Bronchial epithelial cell (primary cell): ENCODE data around the gene RUBCNL. TPM values are rescaled to one million over a fixed set of nuclear protein-coding genes. Genes with fewer than 3 reads are reported as not detected.

ENCODE experiments used
- DNase-seq: peaks from one replicate; pipeline ENCODE4 v3.0.0-alpha.2; 2010; ENCODE audit warnings: low read depth
- FAIRE-seq: peaks from 2 replicates; lab custom pipeline; 2011; peaks lifted over from hg19 to GRCh38; lab: Jason Lieb, UNC
- H3K27me3 ChIP-seq: 2 replicates; pipeline ENCODE4 v1.5.1; 2011; ENCODE audit warnings: low read length; ENCODE audit not compliant: control insufficient read depth, insufficient read depth
- H3K36me3 ChIP-seq: 2 replicates; pipeline ENCODE4 v1.5.1; 2011; ENCODE audit warnings: low read length; ENCODE audit not compliant: control insufficient read depth, insufficient read depth
- H3K4me3 ChIP-seq: 2 replicates; pipeline ENCODE4 v1.5.1; 2011; ENCODE audit warnings: mild to moderate bottlenecking, low read depth, low read length, control low read depth
- total RNA-seq: library from RNA; depleted of rRNA; stranded (reverse); fragments of >200 nt; gene quantifications from 2 replicates; pipeline ENCODE4 v1.2.1, GENCODE V29; 2014
- TF ChIP-seq, protein P1 (sequence below): IDR thresholded peaks from 2 replicates; pipeline ENCODE4 v1.5.1; 2011; ENCODE audit warnings: mild to moderate bottlenecking, moderate library complexity, low read length, control low read depth, inconsistent platforms; ENCODE audit not compliant: insufficient read depth, severe bottlenecking

RUBCNL gene
- total RNA-seq, 1 donor from 2014 or later = not detected

DNA sequence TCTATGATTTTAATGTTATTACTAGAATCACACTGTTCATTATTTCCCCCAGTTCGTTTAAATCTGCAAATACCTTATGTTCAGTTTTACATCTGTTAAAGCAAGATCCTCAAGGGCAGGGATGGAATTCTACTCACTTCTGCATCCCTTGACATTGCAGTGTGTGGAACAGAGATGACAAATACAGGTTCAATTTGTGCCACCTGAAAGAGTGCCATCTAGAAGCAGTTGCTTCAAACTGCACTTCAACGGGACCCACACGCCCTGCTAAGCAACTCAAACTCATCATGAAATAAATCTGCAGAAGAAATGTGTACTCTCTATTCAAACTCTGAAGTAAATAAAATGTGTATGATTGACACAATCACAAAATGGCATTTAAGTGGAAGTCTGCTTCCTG, 44.5 kb downstream of the RUBCNL start:
- DNase-seq (no peak), FAIRE-seq (no peak)
- H3K27me3 ChIP-seq = no peaks in the 10 kb centered on the region
- TF ChIP-seq, protein P1, sequence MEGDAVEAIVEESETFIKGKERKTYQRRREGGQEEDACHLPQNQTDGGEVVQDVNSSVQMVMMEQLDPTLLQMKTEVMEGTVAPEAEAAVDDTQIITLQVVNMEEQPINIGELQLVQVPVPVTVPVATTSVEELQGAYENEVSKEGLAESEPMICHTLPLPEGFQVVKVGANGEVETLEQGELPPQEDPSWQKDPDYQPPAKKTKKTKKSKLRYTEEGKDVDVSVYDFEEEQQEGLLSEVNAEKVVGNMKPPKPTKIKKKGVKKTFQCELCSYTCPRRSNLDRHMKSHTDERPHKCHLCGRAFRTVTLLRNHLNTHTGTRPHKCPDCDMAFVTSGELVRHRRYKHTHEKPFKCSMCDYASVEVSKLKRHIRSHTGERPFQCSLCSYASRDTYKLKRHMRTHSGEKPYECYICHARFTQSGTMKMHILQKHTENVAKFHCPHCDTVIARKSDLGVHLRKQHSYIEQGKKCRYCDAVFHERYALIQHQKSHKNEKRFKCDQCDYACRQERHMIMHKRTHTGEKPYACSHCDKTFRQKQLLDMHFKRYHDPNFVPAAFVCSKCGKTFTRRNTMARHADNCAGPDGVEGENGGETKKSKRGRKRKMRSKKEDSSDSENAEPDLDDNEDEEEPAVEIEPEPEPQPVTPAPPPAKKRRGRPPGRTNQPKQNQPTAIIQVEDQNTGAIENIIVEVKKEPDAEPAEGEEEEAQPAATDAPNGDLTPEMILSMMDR = no peak
- H3K4me3 ChIP-seq = no peak overlapping the region
- no peaks in the 10 kb centered on the region for H3K36me3 ChIP-seq

DNA sequence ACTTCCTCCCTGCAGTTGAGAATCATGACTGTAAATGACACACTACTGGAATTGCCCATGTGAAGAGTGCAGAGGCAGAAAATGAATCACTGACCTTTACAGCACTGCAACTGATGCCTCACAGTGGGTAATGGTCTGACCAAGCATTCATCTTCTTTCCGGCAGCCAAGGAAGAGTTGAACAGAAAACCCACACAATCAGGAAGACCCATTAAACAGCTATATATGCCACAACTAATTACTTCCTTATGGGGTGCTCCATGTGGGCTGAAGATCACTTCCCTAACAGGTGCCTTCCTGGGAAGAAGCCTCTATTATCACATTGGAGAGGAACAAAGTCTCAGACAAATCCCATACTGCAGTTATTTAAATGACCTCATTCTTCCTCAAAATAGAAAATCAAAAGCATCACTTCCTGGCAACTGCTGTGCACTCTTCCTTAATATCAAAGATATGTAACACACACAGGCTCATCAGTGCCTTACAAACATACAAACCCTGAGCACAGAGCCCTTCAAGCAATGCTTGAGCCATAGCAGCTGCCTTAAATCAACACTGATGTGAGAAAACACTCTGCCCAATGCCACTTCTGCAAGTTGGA, 45.8 kb downstream of the RUBCNL start:
- peak; percentile 27 for DNase-seq
- Histone ChIP-seq H3K27me3 (no peaks in the 10 kb centered on the region), H3K36me3 (no peaks in the 10 kb centered on the region), H3K4me3 (no peak overlapping the region)
- TF ChIP-seq, protein P1 = no peak
- FAIRE-seq = no peak

DNA sequence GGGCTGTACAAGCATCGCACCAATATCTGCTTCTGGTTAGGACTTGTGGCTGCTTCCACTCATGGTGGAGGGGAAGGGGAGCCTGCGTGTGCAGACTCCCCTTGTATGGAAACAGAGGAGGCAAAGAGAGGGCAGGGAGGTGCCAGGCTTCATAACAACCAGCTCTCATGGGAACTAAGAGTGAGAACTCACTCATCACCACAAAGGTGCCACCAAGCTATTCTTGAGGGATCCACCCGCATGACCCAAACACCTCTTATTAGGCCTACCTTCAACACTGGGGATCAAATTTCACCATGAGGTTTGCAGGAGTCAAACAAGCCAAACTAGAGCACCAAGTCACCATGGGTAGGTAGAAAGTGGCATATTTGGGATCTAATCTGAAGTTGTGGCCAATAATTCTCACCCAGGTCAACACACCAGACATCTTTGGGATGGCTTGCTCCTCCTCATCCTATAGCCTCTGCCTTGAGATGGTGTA, 46.4 kb downstream of the RUBCNL start:
- DNase-seq = no peak

DNA sequence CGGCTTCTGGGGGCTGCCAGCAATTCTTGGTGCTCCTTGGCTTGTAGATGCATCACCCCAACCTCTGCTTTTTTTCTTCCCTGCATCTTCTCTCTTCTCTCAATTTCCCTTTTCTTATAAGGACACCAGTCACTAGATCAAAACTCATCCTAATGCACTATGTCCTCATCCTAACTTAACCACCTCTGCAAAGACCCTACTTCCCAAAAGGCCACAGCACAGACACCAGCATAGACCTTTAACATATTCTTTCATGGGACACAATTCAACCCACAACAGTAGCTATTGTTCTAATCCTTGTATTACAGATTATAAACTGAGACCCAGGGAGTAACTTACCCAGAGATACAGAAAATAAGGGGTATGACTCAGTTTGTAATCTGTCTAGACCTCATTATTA, 47.0 kb downstream of the RUBCNL start:
- no peaks in the 10 kb centered on the region for H3K27me3 ChIP-seq
- DNase-seq (no peak), FAIRE-seq (no peak)
- no peak overlapping the region for H3K4me3 ChIP-seq
- H3K36me3 ChIP-seq = no peaks in the 10 kb centered on the region
- TF ChIP-seq, protein P1 = no peak

More for the DNA sequence above, 46.4 kb downstream of the RUBCNL start:
- TF ChIP-seq, protein P1 = no peak
- Histone ChIP-seq H3K4me3 (no peak overlapping the region), H3K36me3 (no peaks in the 10 kb centered on the region), H3K27me3 (no peaks in the 10 kb centered on the region)
- peak; percentile 32 for FAIRE-seq

DNA sequence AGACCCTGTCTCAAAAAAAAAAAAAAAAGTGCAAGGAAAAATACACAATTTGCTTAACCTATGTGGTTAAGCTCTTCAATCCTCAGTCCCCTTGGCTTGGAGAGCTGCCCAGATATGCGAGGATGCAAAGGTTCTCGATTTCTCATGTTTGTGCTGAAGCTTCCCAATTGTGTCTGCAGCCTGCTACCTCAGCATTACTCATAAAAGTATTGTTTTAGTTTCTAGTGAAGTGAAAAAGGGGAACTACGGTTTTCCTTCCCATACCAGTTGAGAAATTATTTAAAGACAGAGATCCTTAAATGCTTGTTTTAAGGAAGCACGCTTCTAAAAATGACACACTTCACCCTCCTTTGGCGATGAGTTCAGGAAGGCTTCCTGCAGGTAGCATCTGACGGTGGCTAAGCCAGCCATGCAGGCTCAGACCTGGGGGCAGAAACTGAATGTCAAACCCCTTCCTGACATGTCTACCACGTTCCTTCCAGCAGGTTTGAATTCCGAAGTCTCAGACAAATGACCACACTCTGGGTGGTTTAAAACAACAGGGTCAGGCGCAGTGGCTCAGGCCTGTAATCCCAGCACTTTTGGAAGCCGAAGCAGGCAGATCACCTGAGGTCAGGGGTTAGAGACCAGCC, 47.9 kb downstream of the RUBCNL start:
- H3K36me3 ChIP-seq = no peaks in the 10 kb centered on the region
- no peak for FAIRE-seq
- H3K27me3 ChIP-seq = no peaks in the 10 kb centered on the region
- no peak overlapping the region for H3K4me3 ChIP-seq
- TF ChIP-seq, protein P1 = no peak
- peak; percentile 23 for DNase-seq
